T-helper 9 cell (primary cell): ENCODE data around the gene SPRED1.
"Not testable (repeated sequence)": the region's sequence is repeated elsewhere in the genome, so short reads cannot be mapped to it uniquely, and the experiment has no call there.

Experiments used
- DNase-seq: peaks from one replicate; pipeline ENCODE4 v3.0.0-alpha.2; 2020

SPRED1 gene

GRCh38 chr15:38237021-38237420 is 15.6 kb upstream of the SPRED1 start:
- not testable (repeated sequence) for DNase-seq

- no peak for DNase-seq
These were observed 14.3 kb upstream of the SPRED1 start for GRCh38 chr15:38238311-38238710.

GRCh38 chr15:38242055-38242454 is 10.6 kb upstream of the SPRED1 start:
- DNase-seq: no peak

DNA sequence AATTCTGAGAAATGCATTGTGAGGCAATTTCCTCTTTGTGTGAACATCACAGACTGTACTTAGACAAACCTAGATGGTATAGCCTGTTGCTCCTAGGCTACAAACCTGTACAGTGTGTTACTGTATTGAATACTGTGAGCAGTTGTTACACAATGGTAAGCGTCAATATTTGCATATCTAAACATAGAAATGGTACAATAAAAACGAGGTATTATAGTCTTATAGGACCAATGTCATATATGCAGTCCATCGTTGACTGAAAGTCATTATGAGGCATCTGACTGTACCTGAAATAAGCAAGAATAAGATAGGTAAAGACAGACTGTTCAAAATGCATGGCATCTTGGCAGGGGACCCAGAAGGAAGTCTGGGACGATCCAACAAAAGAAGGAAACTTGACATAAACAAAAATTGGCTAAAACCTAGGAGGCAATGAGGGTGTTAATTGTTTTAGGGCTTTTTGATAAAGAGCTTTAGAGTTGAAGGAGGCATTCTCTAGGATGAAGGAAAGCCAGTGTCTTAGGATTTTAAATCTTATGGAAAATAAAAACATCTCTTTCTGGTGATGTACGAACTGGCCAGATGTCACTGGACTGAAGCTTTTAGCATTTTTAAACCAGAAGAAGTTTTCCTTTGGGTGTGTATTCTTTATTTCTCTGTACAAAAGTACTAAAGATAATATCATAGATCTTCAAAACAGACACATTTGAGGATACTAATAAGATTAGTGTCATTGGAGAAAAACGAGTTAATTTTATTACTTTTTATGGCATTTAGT is 9.2 kb upstream of the SPRED1 start:
- no peak for DNase-seq

DNA sequence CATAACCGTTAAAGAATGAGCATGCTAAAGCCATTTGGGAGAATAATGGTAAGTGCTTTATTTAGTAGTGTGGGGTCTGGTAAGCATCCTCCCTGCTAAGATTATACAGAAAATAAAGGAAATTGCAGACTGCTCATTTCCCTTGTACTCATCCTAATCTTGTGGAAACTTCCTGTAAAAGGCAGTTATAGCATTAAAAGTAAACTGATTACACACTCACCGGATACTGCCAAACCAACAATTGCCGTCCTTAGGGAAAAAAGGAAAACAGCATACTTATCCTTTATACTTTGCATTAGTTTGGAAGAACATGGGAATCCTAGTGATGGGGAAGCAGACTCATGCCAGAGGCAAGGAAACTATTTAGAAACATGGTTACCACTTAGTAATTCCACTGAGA is 5.3 kb upstream of the SPRED1 start:
- DNase-seq: no peak

DNA sequence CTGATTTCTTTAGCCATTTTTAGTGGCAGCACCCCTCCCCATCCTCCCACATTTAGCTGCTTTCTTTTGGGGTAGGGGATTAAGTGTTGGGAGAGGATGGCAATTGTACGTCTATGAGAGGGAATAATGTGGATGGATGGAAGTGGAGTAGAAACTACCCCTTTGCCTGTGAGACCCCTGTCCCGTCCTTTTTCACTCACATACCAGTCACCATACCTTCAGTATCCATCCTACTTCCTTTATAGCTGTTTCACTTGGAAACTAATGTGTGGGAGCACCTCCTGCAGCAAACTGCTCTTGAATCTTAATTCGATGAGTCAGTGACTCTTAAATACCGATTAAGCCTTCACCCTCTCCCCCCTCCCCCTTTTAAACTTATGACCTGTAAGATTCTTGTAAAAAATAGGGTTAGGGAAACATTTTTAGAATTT is 730 bp downstream of the SPRED1 start:
- DNase-seq: no peak

- DNase-seq: no peak
These were observed 1.6 kb downstream of the SPRED1 start for GRCh38 chr15:38254051-38254883.

DNA sequence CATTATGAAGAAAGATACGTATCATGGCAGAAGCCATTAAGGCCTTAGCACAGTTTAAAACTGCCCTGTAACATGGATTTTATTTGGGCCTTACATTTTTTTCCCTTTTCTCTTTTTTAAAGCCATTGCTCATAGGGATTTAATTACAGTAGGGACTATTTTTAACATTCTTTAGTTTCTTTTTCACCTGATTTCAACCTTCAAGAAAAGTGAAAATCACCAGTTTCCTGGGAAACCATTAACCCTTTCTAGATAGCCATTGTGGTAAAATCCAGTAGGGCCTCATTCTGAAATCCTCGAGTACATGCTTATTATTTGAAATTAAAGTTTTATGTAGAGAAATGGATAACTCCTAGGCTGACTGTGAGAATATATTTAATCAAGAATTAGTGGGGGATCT is 3.1 kb downstream of the SPRED1 start:
- DNase-seq: no peak

DNA sequence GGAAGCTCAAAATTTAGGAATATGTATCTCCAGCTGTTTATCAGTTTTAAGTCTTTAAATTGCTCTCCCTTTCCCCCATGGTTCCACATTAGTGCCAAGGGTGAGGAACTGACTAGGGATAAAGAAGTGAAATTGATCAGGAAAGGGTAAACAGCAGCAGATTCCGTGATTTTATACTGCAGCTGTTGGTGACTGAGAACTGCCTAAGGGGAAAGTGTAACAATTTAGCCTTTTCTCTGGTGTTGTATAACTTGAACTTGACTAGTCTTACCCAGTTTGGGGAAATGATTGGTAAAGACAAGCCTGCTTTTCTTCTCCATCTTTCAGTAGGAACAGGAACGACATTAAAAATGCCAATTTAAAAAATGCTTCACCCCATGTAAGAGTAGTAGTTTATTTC is 5.0 kb downstream of the SPRED1 start:
- DNase-seq: no peak

- DNase-seq: no peak
These were observed 6.5 kb downstream of the SPRED1 start for GRCh38 chr15:38259134-38259533.

DNA sequence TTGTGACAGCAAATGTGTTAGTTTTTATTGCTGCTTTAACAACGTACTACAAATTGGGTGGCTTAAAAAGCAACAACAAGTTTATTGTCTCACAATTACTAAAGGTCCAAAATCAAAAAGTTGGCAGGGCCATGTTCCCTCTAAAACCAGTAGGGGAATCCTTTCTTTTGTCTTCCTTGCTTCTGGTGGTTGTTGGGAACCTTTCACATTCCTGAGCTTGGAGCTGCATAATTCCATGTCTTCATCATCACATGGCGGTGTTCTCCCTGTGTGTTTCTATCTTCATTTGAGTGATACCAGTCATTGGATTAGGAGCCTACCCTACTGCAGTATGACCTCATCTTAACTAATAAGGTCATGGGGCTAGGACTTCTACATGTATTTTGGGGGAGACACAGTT is 7.4 kb downstream of the SPRED1 start:
- no peak for DNase-seq

DNA sequence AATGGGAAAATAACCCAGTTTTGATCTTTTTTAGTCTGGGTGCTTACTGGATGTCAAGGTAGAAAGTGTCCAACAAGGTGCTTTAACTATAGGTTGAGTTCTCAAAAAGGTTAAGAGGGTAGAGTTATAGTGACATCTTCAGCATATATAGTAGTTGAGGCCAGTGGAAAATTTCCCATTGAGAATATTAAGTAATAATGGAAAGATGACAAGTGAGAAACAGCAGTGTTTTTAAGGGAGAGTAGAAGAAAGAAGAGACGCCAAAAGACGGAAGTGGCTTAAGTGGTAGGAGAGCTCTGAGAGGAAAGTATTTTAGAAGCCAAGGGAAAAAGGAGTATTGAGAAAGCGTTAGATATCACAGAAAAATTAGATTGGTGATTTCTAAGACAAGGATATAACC is 10.6 kb downstream of the SPRED1 start:
- no peak for DNase-seq

DNA sequence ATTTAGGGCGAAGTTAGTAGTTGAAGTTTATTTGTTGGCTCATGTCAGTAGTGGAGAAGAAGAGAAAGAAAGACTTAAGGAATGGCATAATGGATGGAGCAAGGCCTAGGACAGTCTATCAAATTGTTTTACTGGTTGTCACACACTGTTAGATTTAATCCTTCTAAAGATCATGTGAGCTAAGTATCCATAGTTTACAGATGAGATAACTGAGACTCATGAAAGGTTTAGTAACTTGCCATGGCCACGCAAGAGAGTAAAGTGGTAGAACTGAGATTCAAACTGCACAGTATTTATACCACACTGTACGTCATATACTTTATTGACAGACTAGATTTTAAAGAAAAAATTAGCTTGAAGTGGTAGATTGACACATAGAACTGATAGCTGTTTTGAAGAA is 11.4 kb downstream of the SPRED1 start:
- DNase-seq: no peak

- no peak for DNase-seq
These were observed 13.8 kb downstream of the SPRED1 start for GRCh38 chr15:38266247-38266986.

DNA sequence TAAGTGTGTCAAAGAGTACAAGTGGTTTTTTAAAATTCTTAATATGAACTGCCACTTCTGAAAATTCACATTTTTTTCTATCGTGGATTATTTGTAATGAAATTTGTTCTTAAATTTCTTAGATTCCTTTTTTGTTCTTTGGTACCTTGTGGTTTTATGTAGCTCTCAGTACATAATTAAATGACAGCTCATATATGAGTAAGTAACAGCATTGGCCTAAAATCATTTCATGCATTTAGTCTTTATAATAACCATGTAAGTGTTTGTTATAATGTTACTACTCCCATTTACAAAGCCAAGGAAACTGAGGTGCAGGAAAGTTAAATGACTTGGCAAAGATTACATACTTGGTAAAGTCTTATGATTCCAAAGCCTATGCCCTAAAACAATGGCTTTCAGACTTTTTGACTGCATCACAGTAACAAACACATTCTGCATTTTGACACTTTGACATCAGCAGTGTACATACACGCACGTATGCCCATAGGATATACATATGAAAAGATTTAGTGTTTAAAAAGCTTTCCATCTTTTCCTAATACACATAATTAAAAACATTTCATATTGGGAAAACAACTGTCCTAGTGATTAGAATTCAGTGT is 14.9 kb downstream of the SPRED1 start:
- DNase-seq: no peak

DNA sequence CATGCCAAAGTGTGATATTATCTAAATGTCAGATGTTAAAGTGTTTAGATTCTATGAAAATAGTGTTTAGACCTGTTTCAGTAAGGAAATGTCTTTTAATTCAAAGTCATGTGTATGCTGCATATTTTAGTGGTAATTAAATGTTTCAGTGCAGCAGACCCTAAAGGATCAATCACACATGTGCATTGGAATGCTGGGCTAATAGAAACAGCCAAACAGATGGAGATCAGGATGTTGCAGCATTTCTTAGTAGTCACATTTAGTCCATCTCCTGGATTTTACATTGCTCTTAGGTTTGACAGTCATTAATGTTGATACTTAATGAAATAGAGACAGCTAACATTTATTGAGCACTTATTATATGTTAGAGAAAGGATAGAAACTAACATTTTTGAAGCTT is 18.5 kb downstream of the SPRED1 start:
- DNase-seq: no peak

DNA sequence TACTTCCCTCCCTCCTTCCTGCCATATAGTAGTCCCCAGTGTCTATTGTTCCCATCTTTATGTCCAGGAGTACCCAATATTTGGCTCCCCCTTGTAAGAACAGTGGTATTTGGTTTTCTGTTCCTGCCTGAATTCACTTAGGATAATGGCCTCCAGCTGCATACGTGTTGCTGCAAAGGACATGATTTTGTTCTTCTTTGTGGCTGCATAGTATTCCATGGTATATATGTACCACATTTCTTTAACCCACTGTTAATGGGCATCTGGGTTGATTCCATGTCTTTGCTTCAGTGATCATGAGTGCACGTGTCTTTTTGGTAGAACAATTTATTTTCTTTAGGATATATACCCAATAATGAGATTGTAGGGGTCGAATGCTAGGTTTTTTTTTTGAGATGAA is 19.3 kb downstream of the SPRED1 start:
- DNase-seq: no peak

DNA sequence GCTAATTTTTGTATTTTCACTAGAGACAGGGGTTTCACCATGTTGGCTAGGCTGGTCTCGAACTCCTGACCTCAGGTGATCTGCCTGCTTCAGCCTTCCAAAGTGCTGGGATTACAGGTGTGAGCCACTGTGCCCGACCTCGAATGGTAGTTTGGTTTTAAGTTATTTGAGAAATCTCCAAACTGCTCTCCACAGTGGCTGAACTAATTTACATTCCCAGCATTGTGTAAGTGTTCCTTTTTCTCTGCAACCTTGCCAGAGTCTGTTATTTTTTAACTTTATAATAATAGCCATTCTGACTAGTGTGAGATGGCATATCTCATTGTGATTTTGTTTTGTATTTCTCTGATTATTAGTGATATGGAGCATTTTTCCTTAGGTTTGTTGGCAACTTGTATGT is 19.8 kb downstream of the SPRED1 start:
- DNase-seq: not testable (repeated sequence)

DNA sequence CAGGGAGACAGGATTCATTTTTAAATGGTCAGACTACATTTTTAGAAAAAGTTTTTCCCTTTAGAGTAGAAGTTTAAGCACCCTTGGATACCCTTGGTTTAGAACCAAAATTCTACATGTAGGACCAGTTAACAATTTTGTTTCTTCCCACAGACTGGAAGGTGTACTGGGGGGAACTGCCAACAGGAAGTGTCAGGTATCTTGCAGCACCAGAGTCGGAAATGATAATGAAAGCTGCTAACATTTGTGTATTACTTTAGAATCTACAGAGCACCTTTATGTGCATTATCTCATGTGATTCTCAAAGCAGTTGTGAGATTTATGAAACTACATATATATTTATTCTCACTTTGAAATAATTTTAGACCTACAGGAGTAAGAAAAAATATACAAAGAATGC is 21.5 kb downstream of the SPRED1 start:
- no peak for DNase-seq

DNA sequence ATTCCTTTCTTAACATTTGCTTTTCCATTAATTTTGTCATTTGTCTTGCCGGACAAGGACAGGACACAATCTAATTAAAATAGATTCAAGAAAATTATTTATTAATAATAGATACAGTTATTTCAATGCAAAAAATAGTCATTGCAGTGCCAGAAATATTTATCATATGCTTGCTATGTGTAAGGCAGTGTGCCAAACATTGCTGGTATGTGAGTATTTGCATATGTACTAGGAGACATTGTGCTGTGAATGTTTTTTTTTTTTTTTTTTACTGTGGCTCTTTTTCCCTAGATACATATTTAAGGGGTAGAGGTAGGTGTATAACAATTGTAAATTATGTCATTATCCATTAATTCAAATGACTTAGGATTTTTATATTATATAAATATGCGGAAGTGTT is 23.3 kb downstream of the SPRED1 start:
- no peak for DNase-seq

GRCh38 chr15:38277281-38277680 is 24.6 kb downstream of the SPRED1 start:
- DNase-seq: not testable (repeated sequence)

GRCh38 chr15:38281031-38281430 is 28.4 kb downstream of the SPRED1 start:
- no peak for DNase-seq

DNA sequence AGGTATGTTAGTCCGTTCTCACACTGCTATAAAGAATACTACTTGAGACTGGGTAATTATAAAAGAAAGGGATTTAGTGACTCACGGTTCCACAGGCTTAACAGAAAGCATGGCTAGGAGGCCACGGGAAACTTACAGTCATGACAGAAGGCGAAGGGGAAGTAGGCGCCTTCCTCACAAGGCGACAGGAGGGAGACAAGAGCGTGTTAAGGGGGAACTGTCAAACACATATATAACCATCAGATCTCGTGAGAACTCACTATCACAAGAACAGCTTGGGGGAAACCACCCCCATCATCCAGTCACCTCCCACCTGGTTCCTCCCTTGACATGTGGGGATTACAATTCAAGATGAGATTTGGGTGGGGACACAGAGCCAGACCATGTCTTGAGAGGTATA is 30.4 kb downstream of the SPRED1 start:
- DNase-seq: no peak
